ENCODE data around the gene GPR27. TPM values are rescaled to one million over a fixed set of nuclear protein-coding genes. Genes with fewer than 3 reads are reported as not detected.

GPR27 gene
- total RNA-seq, 1 experiment from 2014 or later = 15.5 TPM

GRCh38 chr3:71779674-71780377, 26.2 kb downstream of the GPR27 start:
- Histone ChIP-seq H3K9me3 (ENCODE audit: control insufficient read depth, low read depth, low read length) (no peaks in the 10 kb centered on the region), H2BK5ac (ENCODE audit: insufficient read length, low read length) (no peak overlapping the region), H3K79me1 (ENCODE audit: insufficient read depth, low read depth, low read length, poor library complexity, severe bottlenecking) (no peaks in the 10 kb centered on the region), H2BK15ac (ENCODE audit: low read depth, low read length) (no peak overlapping the region), H3T11ph (ENCODE audit: low read length) (no peak overlapping the region), H4K91ac (ENCODE audit: insufficient read length, low read depth, low read length) (no peak overlapping the region), H3K4me2 (ENCODE audit: insufficient read depth, insufficient read length, low read length) (no peak overlapping the region), H3K4me1 (ENCODE audit: insufficient read depth, low read length) (peaks cover 4% of the 10 kb centered on the region; the same call in 1 of the 2 replicates), H2AK5ac (ENCODE audit: insufficient read length, low read length) (no peak overlapping the region), H2BK20ac (ENCODE audit: low read depth, low read length, poor library complexity, severe bottlenecking) (no peak overlapping the region), H2BK12ac (ENCODE audit: insufficient read length, low read depth, low read length) (no peak overlapping the region), H3K27ac (ENCODE audit: insufficient read length, low read depth, low read length) (peak overlapping the region; percentile 12), H3K4ac (ENCODE audit: low read depth, low read length) (no peak overlapping the region), H3K9ac (ENCODE audit: extremely low read depth, insufficient read length, low read length) (no peak overlapping the region), H4K5ac (ENCODE audit: insufficient read length, low read depth, low read length) (no peak overlapping the region), H3K14ac (ENCODE audit: insufficient read depth, low read length) (no peak overlapping the region), H4K20me1 (ENCODE audit: control insufficient read depth, insufficient read depth, insufficient read length) (no peaks in the 10 kb centered on the region), H3K79me2 (ENCODE audit: insufficient read depth, low read length) (no peaks in the 10 kb centered on the region), H3K27me3 (ENCODE audit: insufficient read depth, low read length) (peaks cover 12% of the 10 kb centered on the region; the same call in 1 of the 2 replicates), H2AFZ (ENCODE audit: low read length) (no peak overlapping the region), H3K23ac (ENCODE audit: insufficient read length, low read depth, low read length) (no peak overlapping the region), H2BK120ac (ENCODE audit: low read depth, low read length, poor library complexity, severe bottlenecking) (no peak overlapping the region), H3K18ac (ENCODE audit: insufficient read length, low read depth, low read length) (no peak overlapping the region), H4K8ac (replicated peaks; ENCODE audit: insufficient read length, low read depth, low read length) (no peak overlapping the region), H3K23me2 (ENCODE audit: insufficient read length, low read depth, low read length, poor library complexity, severe bottlenecking) (no peaks in the 10 kb centered on the region), H3K56ac (ENCODE audit: insufficient read length, low read depth, low read length) (no peak overlapping the region)
- DNase-seq = no peak
- Mint-ChIP-seq H3K4me1 (peaks cover 31 to 33% of the 10 kb centered on the region in 2 experiments), H3K27ac (peak overlapping the region in 1 of 3 experiments; percentile 83; a peak in 1 of 7 replicates), H3K36me3 (ENCODE audit: insufficient read depth in 1 of 3, low read depth in 3 of 3) (no peaks in the 10 kb centered on the region), H3K27me3 (ENCODE audit: low read depth) (peaks cover 35% of the 10 kb centered on the region), H3K9me3 (no peaks in the 10 kb centered on the region), H3K4me3 (peak overlapping the region in 1 of 2 experiments; percentile 48; a peak in 1 of 5 replicates)
- TF ChIP-seq, protein P1, sequence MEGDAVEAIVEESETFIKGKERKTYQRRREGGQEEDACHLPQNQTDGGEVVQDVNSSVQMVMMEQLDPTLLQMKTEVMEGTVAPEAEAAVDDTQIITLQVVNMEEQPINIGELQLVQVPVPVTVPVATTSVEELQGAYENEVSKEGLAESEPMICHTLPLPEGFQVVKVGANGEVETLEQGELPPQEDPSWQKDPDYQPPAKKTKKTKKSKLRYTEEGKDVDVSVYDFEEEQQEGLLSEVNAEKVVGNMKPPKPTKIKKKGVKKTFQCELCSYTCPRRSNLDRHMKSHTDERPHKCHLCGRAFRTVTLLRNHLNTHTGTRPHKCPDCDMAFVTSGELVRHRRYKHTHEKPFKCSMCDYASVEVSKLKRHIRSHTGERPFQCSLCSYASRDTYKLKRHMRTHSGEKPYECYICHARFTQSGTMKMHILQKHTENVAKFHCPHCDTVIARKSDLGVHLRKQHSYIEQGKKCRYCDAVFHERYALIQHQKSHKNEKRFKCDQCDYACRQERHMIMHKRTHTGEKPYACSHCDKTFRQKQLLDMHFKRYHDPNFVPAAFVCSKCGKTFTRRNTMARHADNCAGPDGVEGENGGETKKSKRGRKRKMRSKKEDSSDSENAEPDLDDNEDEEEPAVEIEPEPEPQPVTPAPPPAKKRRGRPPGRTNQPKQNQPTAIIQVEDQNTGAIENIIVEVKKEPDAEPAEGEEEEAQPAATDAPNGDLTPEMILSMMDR (conservative IDR thresholded peaks at IDR 0.05) = no peak
- WGBS (ENCODE audit: extremely low coverage, insufficient read length, low lambda C conversion rate) = no CpG with 5 or more reads among the region's 6 CpGs

All from H9 (cell line).